A549 (cell line): Measurements from ENCODE around the gene NKIRAS2. TPM values are rescaled to one million over a fixed set of nuclear protein-coding genes. Genes with fewer than 3 reads are reported as not detected.
A peak's percentile ranks its signal among the peaks of the same experiment; 100 is the strongest.

Experiments used
- ATAC-seq, 2 experiments: fragments of 200-7000 bp in 1 of 2; fragments of >200 bp in 1 of 2; cut with Nextera tagmentation in 1 of 2; cut with Tn5 transposase in 1 of 2; 3 replicates each; pipeline versions ENCODE4 v1.8.0 to v1.9.1; 2018 to 2020; ENCODE audit warnings: mild to moderate bottlenecking in 1 of 2, moderate library complexity in 1 of 2
- CTCF ChIA-PET: fragments of 300-600 bp; sonication (Branson Sonifier 250); formaldehyde crosslinking; extraction: SDS; loops from one replicate; lab custom pipeline; 2021; ENCODE audit warnings: antibody characterized with exemption, inconsistent platforms; lab: Yijun Ruan, JAX
- POLR2A ChIA-PET: fragments of 350-600 bp; formaldehyde crosslinking; extraction: SDS; loops from one replicate; lab custom pipeline; 2021; ENCODE audit warnings: antibody characterized with exemption, inconsistent platforms; lab: Yijun Ruan, JAX
- DNase-seq, 2 experiments: peaks; one replicate each; pipeline versions ENCODE4 v3.0.0 to v3.0.0-alpha.2; 2011 to 2016; ENCODE audit warnings: low read depth in 1 of 2, low spot score in 1 of 2
- FAIRE-seq: peaks from 2 replicates; lab custom pipeline; 2011; peaks lifted over from hg19 to GRCh38; lab: Jason Lieb, UNC
- H3K27ac ChIP-seq, 2 experiments: fragments of >200 bp; sonication (Bioruptor Twin); formaldehyde crosslinking; 3 replicates each; pipeline ENCODE4 v1.5.1; 2016 to 2017
- H3K4me1 ChIP-seq: fragments of >200 bp; sonication (Bioruptor Twin); formaldehyde crosslinking; 3 replicates; pipeline ENCODE4 v1.6.1; 2016
- H3K4me2 ChIP-seq: fragments of >200 bp; sonication (Bioruptor Twin); formaldehyde crosslinking; 3 replicates; pipeline ENCODE4 v1.6.1; 2016
- H3K4me3 ChIP-seq: fragments of >200 bp; sonication (Bioruptor Twin); formaldehyde crosslinking; 3 replicates; pipeline ENCODE4 v1.5.1; 2016
- H3K9me3 ChIP-seq: fragments of >200 bp; sonication (Bioruptor Twin); formaldehyde crosslinking; 3 replicates; pipeline ENCODE4 v1.6.1; 2016
- CBX8 ChIP-seq: fragments of 200-600 bp; sonication (generic); IDR thresholded peaks from 2 replicates; pipeline ENCODE4 v1.6.1; 2016
- CTCF ChIP-seq: fragments of >200 bp; sonication (Bioruptor Twin); formaldehyde crosslinking; IDR thresholded peaks from 3 replicates; pipeline ENCODE4 v1.5.1; 2016
- ELK1 ChIP-seq: fragments of 150-350 bp; IDR thresholded peaks from 2 replicates; pipeline ENCODE4 v1.6.1; 2014; ENCODE audit warnings: low read depth, mild to moderate bottlenecking, low read length
- FOSL2 ChIP-seq, 2 experiments: fragments of 450-650 bp in 1 of 2; fragments of >200 bp in 1 of 2; sonication (Bioruptor Twin) in 1 of 2; formaldehyde crosslinking; IDR thresholded peaks; 2 replicates each; pipeline versions ENCODE4 v1.5.0 to v1.6.1; 2016 to 2020; ENCODE audit warnings: mild to moderate bottlenecking in 1 of 2, moderate library complexity in 1 of 2
- FOXS1 ChIP-seq: fragments of 250-450 bp; sonication (Bioruptor Pico); IDR thresholded peaks from 2 replicates; pipeline ENCODE4 v1.5.0; 2020; ENCODE audit warnings: mild to moderate bottlenecking, moderate library complexity
- HOXB13 ChIP-seq: fragments of 250-450 bp; sonication (Bioruptor Pico); IDR thresholded peaks from 2 replicates; pipeline ENCODE4 v1.5.0; 2020; ENCODE audit warnings: low read depth, mild to moderate bottlenecking, moderate library complexity
- JUN ChIP-seq, 2 experiments: fragments of >200 bp; sonication (Bioruptor Twin); formaldehyde crosslinking; IDR thresholded peaks; 2 replicates in 1 of 2; 3 replicates in 1 of 2; pipeline ENCODE4 v1.6.1; 2016 to 2017
- MAFK ChIP-seq: fragments of 450-650 bp; IDR thresholded peaks from 2 replicates; pipeline ENCODE4 v1.6.1; 2014; ENCODE audit not compliant: partially characterized antibody
- MYC ChIP-seq: IDR thresholded peaks from 2 replicates; pipeline ENCODE4 v1.6.1; 2012; ENCODE audit warnings: mild to moderate bottlenecking, inconsistent platforms, low read length, improper control_type of control experiment, borderline replicate concordance
- NPAS2 ChIP-seq: fragments of 250-450 bp; sonication (Bioruptor Pico); IDR thresholded peaks from 2 replicates; pipeline ENCODE4 v1.8.0; 2022; ENCODE audit warnings: mild to moderate bottlenecking, moderate library complexity, borderline replicate concordance
- NR3C1 ChIP-seq: fragments of >200 bp; sonication (Bioruptor Twin); formaldehyde crosslinking; IDR thresholded peaks from 3 replicates; pipeline ENCODE4 v1.6.1; 2017
- POLR2AphosphoS2 ChIP-seq: conservative IDR thresholded peaks from 2 replicates; pipeline ENCODE4 v1.6.1; 2012; ENCODE audit warnings: low read length, improper control_type of control experiment, inconsistent platforms
- RAD21 ChIP-seq, 2 experiments: fragments of >200 bp in 1 of 2; sonication (Bioruptor Twin) in 1 of 2; formaldehyde crosslinking in 1 of 2; IDR thresholded peaks in 1 of 2; conservative IDR thresholded peaks in 1 of 2; 2 replicates in 1 of 2; 3 replicates in 1 of 2; pipeline ENCODE4 v1.6.1; 2012 to 2018; ENCODE audit warnings: inconsistent platforms in 1 of 2
- RCOR1 ChIP-seq: fragments of 150-350 bp; IDR thresholded peaks from 2 replicates; pipeline ENCODE4 v1.6.1; 2014; ENCODE audit warnings: antibody characterized with exemption, low read length, low read depth
- RFX5 ChIP-seq: fragments of 450-650 bp; IDR thresholded peaks from 2 replicates; pipeline ENCODE4 v1.7.1; 2014; ENCODE audit warnings: antibody characterized with exemption, mild to moderate bottlenecking, moderate library complexity
- SMC3 ChIP-seq: fragments of >200 bp; sonication (Bioruptor Twin); formaldehyde crosslinking; IDR thresholded peaks from 3 replicates; pipeline ENCODE4 v1.6.1; 2018; ENCODE audit warnings: inconsistent platforms
- TP53 ChIP-seq: fragments of 250-450 bp; sonication (Bioruptor Pico); IDR thresholded peaks from 2 replicates; pipeline ENCODE4 v1.5.0; 2021; ENCODE audit warnings: mild to moderate bottlenecking, moderate library complexity
- WGBS: methylation state at CpG from one replicate; pipeline ENCODE4 v1.1.6; 2017; ENCODE audit errors: missing lambda C conversion rate; 5-methylcytosine and 5-hydroxymethylcytosine counted together
- polyA plus RNA-seq, 4 experiments: library from polyadenylated mRNA; depleted of rRNA in 3 of 4; stranded (reverse); fragments of >200 nt; fragmentation: RNase III in 1 of 4; extraction: RNeasy Plus Mini Kit Qiagen cat#74134 plus additional on column Dnase treatment in 1 of 4; gene quantifications; 2 replicates in 3 of 4; 3 replicates in 1 of 4; pipeline ENCODE4 v1.2.3, GENCODE V29; 2011 to 2017
- TF ChIP-seq, protein P1 (sequence below): fragments of >200 bp; sonication (Bioruptor Twin); formaldehyde crosslinking; IDR thresholded peaks from 2 replicates; pipeline ENCODE4 v1.6.1; 2016
- TF ChIP-seq, protein P2 (sequence below): IDR thresholded peaks from 2 replicates; pipeline ENCODE4 v1.6.1; 2012

The NKIRAS2 gene
- polyA plus RNA-seq, 2 of the 4 experiments (the other 2 are of a cell fraction): 48.0 to 52.2 TPM

DNA sequence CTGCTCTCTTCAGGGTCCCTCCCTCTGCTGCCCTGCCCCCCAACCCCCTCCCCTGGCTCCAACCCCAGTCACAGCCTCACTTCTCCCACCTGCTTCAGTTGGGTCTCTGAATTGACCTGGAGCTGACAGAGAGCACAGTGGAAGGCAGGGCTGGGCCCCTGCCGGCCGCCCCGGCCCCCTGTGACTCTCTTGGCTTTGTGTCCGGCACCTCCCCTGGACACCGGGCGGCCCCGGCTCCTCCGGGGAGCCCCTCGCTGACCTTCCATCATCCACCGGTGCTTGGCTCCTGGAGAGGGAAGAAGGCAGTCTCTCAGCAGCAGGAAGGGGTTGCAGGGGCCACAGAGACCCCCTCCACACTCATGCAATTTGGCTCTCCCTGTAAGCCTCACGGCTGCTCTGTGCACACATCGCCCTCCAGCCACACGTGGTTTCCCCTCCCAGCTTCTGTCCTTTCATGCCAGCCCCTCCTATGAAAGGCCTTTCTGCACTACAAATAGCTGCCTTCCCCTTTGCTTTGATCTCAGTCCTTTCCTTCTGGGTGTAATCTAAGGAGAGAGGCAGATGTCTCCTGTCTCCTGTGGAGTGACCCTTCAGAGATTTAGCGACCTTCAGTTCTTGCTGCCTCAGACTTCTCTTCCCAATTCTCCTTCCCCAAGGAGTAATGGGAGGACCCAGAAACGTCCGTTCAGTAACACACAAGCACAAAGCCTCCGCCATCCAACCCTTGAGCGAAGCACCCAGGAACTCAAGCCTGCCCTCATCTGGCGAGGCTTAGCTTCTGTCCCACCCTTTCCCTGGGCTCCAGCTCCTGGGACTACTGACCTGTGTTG, 8.3 kb downstream of the NKIRAS2 start (continued):
- TF ChIP-seq RAD21 (conservative IDR thresholded peaks at IDR 0.05 in 1 of 2, IDR thresholded peaks at IDR 0.05 in 1 of 2) (peak in 1 of 2 experiments; percentile 33; a peak in 2 of 5 replicates), POLR2AphosphoS2 (no peak), HOXB13 (CRISPR knock-in tag) (no peak), TP53 (CRISPR knock-in tag) (no peak), MYC (no peak), RCOR1 (no peak), RFX5 (no peak), SMC3 (peak; percentile 33; the same call in 2 of the 3 replicates), FOXS1 (CRISPR knock-in tag) (no peak)
- TF ChIP-seq, protein P1, sequence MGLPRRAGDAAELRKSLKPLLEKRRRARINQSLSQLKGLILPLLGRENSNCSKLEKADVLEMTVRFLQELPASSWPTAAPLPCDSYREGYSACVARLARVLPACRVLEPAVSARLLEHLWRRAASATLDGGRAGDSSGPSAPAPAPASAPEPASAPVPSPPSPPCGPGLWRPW: no peak
- TF ChIP-seq, all 56 proteins: peak for 3

DNA sequence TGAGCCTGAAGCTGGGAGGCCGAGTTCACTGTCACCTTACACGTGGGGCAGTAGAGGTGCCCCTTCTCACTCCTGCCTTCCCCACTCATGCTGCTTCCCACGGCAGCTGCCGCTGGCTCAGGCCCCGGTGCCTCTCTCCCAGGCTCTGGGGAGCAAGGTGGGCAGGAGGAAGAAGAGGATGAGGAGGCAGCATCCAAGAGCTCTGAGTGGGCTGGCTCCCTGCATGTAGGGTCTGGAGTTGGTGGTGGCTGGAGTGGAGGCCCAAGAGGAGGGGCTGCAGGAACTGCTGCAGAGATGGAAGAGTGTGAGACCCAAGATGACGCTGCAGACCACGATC, 8.9 kb downstream of the NKIRAS2 start:
- TF ChIP-seq ELK1 (no peak), CBX8 (no peak), NPAS2 (no peak), NR3C1 (no peak), JUN (IDR thresholded peaks at IDR 0.05) (no peak), MYC (no peak)
- TF ChIP-seq, protein P1: no peak
- TF ChIP-seq, protein P2, sequence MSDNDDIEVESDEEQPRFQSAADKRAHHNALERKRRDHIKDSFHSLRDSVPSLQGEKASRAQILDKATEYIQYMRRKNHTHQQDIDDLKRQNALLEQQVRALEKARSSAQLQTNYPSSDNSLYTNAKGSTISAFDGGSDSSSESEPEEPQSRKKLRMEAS: no peak
- WGBS: 65% methylated on average over 7 of the region's 7 CpGs
- no peak for FAIRE-seq

DNA sequence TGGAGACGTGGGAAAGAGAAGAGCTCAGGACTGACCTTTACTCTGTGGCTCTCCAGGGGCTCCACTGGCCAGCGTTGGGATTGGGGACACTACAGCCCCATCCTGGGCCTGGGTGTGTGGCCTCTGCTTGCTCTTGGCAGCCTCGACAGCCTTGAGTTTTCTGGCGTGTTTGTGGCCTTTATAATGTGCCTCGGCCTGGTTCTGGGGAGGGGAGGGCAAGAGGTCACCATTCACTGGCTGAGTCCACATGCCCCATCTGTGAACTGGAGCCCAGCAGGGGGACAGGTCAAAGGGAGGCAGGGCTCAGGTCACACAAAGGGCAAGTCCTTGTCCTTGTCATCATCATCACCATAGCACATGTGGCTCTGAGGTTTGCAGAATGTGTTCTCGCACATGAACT, 11.7 kb downstream of the NKIRAS2 start:
- no peak overlapping the region for H3K4me2 ChIP-seq
- TF ChIP-seq FOSL2 (IDR thresholded peaks at IDR 0.05): no peak
- TF ChIP-seq FOSL2 (CRISPR knock-in tag; IDR thresholded peaks at IDR 0.05): no peak
- TF ChIP-seq MAFK: no peak
- no peak for TF ChIP-seq CTCF
- ChIA-PET CTCF (interaction anchor here (0.7 to 22.6 kb wide), 9 partner anchors 9 to 282 kb away, joined by 3 to 658 read pairs (median 4); partner anchors contain the start of genes C17orf113, DHX58, DNAJC7 and HSPB9), POLR2A (interaction anchor here (1.7 kb wide), 1 partner anchor 14 kb away, joined by 9 read pairs; the partner anchor contains the start of gene DNAJC7)
- no peak for FAIRE-seq
- H3K9me3 ChIP-seq: no peaks in the 10 kb centered on the region
- H3K4me3 ChIP-seq: no peak overlapping the region
- H3K4me1 ChIP-seq: no peaks in the 10 kb centered on the region
- 67% methylated on average over 6 of the region's 6 CpGs for WGBS
- no peak for ATAC-seq
- no peak overlapping the region for H3K27ac ChIP-seq
- no peak for DNase-seq

More for the DNA sequence above, 8.9 kb downstream of the NKIRAS2 start:
- DNase-seq (no peak), ATAC-seq (no peak)
- H3K9me3 ChIP-seq: no peaks in the 10 kb centered on the region
- H3K4me1 ChIP-seq: peaks cover 18% of the 10 kb centered on the region
- POLR2A ChIA-PET: interaction anchor here (1.2 kb wide), 1 partner anchor 11 kb away, joined by 7 read pairs; the partner anchor contains the start of gene DNAJC7
- CTCF ChIA-PET: interaction anchor here (1.0 to 22.6 kb wide), 10 partner anchors 7 to 166 kb away, joined by 3 to 658 read pairs (median 35); partner anchors contain the start of genes CNP, DHX58, DNAJC7 and GHDC
- H3K4me2 ChIP-seq: no peak overlapping the region
- no peak overlapping the region for H3K27ac ChIP-seq
- no peak overlapping the region for H3K4me3 ChIP-seq
